Stimulated activated naive CD8-positive, alpha-beta T cell treated with anti-CD3 and anti-CD28 coated beads, Interleukin-15, amount 100 ng/mL, for 72 hours (primary cell): ENCODE measurements around the gene DYNLT2B.
"Not testable (repeated sequence)": the region's sequence is repeated elsewhere in the genome, so short reads cannot be mapped to it uniquely, and the experiment has no call there.

Experiments used
- ATAC-seq: fragments of 150-1000 bp; cut with Tn5 transposase; 2 replicates; pipeline ENCODE4 v1.10.0; 2021; ENCODE audit warnings: mild to moderate bottlenecking, moderate library complexity
- DNase-seq, 2 donors: peaks; one replicate each; pipeline ENCODE4 v3.0.0; 2021 to 2022
- H3K27ac Mint-ChIP-seq, 2 donors: one replicate each; pipeline ENCODE4 v1.8.0; 2022; ENCODE audit warnings: mild to moderate bottlenecking in 2 of 2, mixed read lengths in 2 of 2, moderate library complexity in 2 of 2
- H3K27me3 Mint-ChIP-seq: one replicate; pipeline ENCODE4 v1.8.0; 2022; ENCODE audit warnings: mixed read lengths
- H3K4me1 Mint-ChIP-seq: one replicate; pipeline ENCODE4 v1.8.0; 2022; ENCODE audit warnings: mild to moderate bottlenecking, mixed read lengths
- H3K4me3 Mint-ChIP-seq, 2 donors: one replicate each; pipeline ENCODE4 v1.8.0; 2022; ENCODE audit warnings: mild to moderate bottlenecking in 2 of 2, mixed read lengths in 2 of 2, moderate library complexity in 1 of 2
- H3K9me3 Mint-ChIP-seq, 2 donors: one replicate each; pipeline ENCODE4 v1.8.0; 2022; ENCODE audit warnings: mixed read lengths in 2 of 2

Gene DYNLT2B

GRCh38 chr3:196339044-196339443 is 21.0 kb upstream of the DYNLT2B start:
- Mint-ChIP-seq H3K27ac (no peak overlapping the region), H3K4me1 (no peaks in the 10 kb centered on the region), H3K4me3 (no peak overlapping the region), H3K9me3 (no peaks in the 10 kb centered on the region), H3K27me3 (peaks cover 7% of the 10 kb centered on the region)
- ATAC-seq: no peak
- no peak for DNase-seq

GRCh38 chr3:196336319-196337145 is 18.5 kb upstream of the DYNLT2B start:
- no peak overlapping the region for H3K27ac Mint-ChIP-seq
- ATAC-seq (no peak), DNase-seq (no peak)
- H3K27me3 Mint-ChIP-seq: peaks cover 7% of the 10 kb centered on the region
- H3K9me3 Mint-ChIP-seq: no peaks in the 10 kb centered on the region
- no peak overlapping the region for H3K4me3 Mint-ChIP-seq
- no peaks in the 10 kb centered on the region for H3K4me1 Mint-ChIP-seq

- H3K4me3 Mint-ChIP-seq: no peak overlapping the region
Observed at GRCh38 chr3:196335503-196335948, 17.5 kb upstream of the DYNLT2B start.

GRCh38 chr3:196334982-196335381 is 16.9 kb upstream of the DYNLT2B start:
- DNase-seq (no peak), ATAC-seq (peak; percentile 55)
- no peaks in the 10 kb centered on the region for H3K4me1 Mint-ChIP-seq
- no peak overlapping the region for H3K4me3 Mint-ChIP-seq
- H3K27ac Mint-ChIP-seq: no peak overlapping the region
- H3K9me3 Mint-ChIP-seq: no peaks in the 10 kb centered on the region
- H3K27me3 Mint-ChIP-seq: peaks cover 12% of the 10 kb centered on the region

More at GRCh38 chr3:196335503-196335948, 17.5 kb upstream of the DYNLT2B start:
- ATAC-seq (peak; percentile 59), DNase-seq (no peak)
- Mint-ChIP-seq H3K27ac (no peak overlapping the region), H3K27me3 (peaks cover 7% of the 10 kb centered on the region), H3K4me1 (no peaks in the 10 kb centered on the region), H3K9me3 (no peaks in the 10 kb centered on the region)

GRCh38 chr3:196332168-196332567 is 14.1 kb upstream of the DYNLT2B start:
- ATAC-seq: no peak
- Mint-ChIP-seq H3K4me3 (no peak overlapping the region), H3K27me3 (peaks cover 8% of the 10 kb centered on the region), H3K9me3 (no peaks in the 10 kb centered on the region), H3K4me1 (no peaks in the 10 kb centered on the region), H3K27ac (peak overlapping the region in 1 of 2 donors; percentile 76)
- no peak for DNase-seq

- ATAC-seq (no peak), DNase-seq (no peak)
- Mint-ChIP-seq H3K27me3 (peaks cover 8% of the 10 kb centered on the region), H3K9me3 (no peaks in the 10 kb centered on the region), H3K4me3 (no peak overlapping the region), H3K27ac (no peak overlapping the region), H3K4me1 (no peaks in the 10 kb centered on the region)
Observed at GRCh38 chr3:196327405-196327804, 9.4 kb upstream of the DYNLT2B start.

- Mint-ChIP-seq H3K27me3 (peaks cover 8% of the 10 kb centered on the region), H3K4me1 (peaks cover under 1% of the 10 kb centered on the region), H3K4me3 (no peak overlapping the region), H3K9me3 (no peaks in the 10 kb centered on the region), H3K27ac (peak overlapping the region in 1 of 2 donors; percentile 31)
- ATAC-seq: no peak
- DNase-seq: no peak
Observed at GRCh38 chr3:196326936-196327335, 8.9 kb upstream of the DYNLT2B start.

GRCh38 chr3:196323691-196324090 is 5.7 kb upstream of the DYNLT2B start:
- Mint-ChIP-seq H3K9me3 (no peaks in the 10 kb centered on the region), H3K4me3 (no peak overlapping the region), H3K27me3 (no peaks in the 10 kb centered on the region), H3K27ac (no peak overlapping the region), H3K4me1 (peaks cover 16% of the 10 kb centered on the region)
- ATAC-seq (no peak), DNase-seq (no peak)

GRCh38 chr3:196323016-196323415 is 5.0 kb upstream of the DYNLT2B start:
- Mint-ChIP-seq H3K4me3 (no peak overlapping the region), H3K27me3 (no peaks in the 10 kb centered on the region), H3K27ac (peak overlapping the region in 1 of 2 donors; percentile 63), H3K4me1 (peaks cover 16% of the 10 kb centered on the region), H3K9me3 (no peaks in the 10 kb centered on the region)
- no peak for DNase-seq
- no peak for ATAC-seq

GRCh38 chr3:196321162-196321561 is 3.1 kb upstream of the DYNLT2B start:
- Mint-ChIP-seq H3K4me3 (no peak overlapping the region), H3K27ac (no peak overlapping the region)
- DNase-seq: no peak

GRCh38 chr3:196320137-196320536 is 2.1 kb upstream of the DYNLT2B start:
- DNase-seq (no peak), ATAC-seq (no peak)
- Mint-ChIP-seq H3K9me3 (no peaks in the 10 kb centered on the region), H3K27ac (no peak overlapping the region), H3K4me1 (peaks cover 26% of the 10 kb centered on the region), H3K4me3 (no peak overlapping the region), H3K27me3 (no peaks in the 10 kb centered on the region)

More at GRCh38 chr3:196321162-196321561, 3.1 kb upstream of the DYNLT2B start:
- Mint-ChIP-seq H3K9me3 (no peaks in the 10 kb centered on the region), H3K4me1 (peaks cover 26% of the 10 kb centered on the region), H3K27me3 (no peaks in the 10 kb centered on the region)
- ATAC-seq: no peak

- DNase-seq: peak in 1 of 2 donors; percentile 54
- not testable (repeated sequence) for H3K9me3 Mint-ChIP-seq, ATAC-seq, H3K27me3 Mint-ChIP-seq
- Mint-ChIP-seq H3K4me3 (peak overlapping the region; percentile 97 to 99), H3K27ac (peak overlapping the region; percentile 88 to 99), H3K4me1 (peaks cover 26% of the 10 kb centered on the region)
Observed at GRCh38 chr3:196316799-196317686, 997 bp downstream of the DYNLT2B start.

- no peak overlapping the region for H3K4me3 Mint-ChIP-seq
- peak overlapping the region in 1 of 2 donors; percentile 65 for H3K27ac Mint-ChIP-seq
- peaks cover 17% of the 10 kb centered on the region for H3K4me1 Mint-ChIP-seq
- H3K9me3 Mint-ChIP-seq: no peaks in the 10 kb centered on the region
- DNase-seq (no peak), ATAC-seq (no peak)
- H3K27me3 Mint-ChIP-seq: no peaks in the 10 kb centered on the region
Observed at GRCh38 chr3:196315821-196316220, 2.2 kb downstream of the DYNLT2B start.

- H3K27me3 Mint-ChIP-seq: no peaks in the 10 kb centered on the region
- ATAC-seq (no peak), DNase-seq (no peak)
- no peak overlapping the region for H3K27ac Mint-ChIP-seq
- no peaks in the 10 kb centered on the region for H3K9me3 Mint-ChIP-seq
- H3K4me3 Mint-ChIP-seq: no peak overlapping the region
- H3K4me1 Mint-ChIP-seq: peaks cover 17% of the 10 kb centered on the region
Observed at GRCh38 chr3:196314597-196314996, 3.4 kb downstream of the DYNLT2B start.

GRCh38 chr3:196314086-196314485 is 4.0 kb downstream of the DYNLT2B start:
- H3K4me1 Mint-ChIP-seq: peaks cover 12% of the 10 kb centered on the region
- not testable (repeated sequence) for H3K9me3 Mint-ChIP-seq, DNase-seq, H3K27me3 Mint-ChIP-seq, H3K4me3 Mint-ChIP-seq, ATAC-seq
- H3K27ac Mint-ChIP-seq: peak overlapping the region in 1 of 2 donors; percentile 71

- not testable (repeated sequence) for DNase-seq, H3K4me1 Mint-ChIP-seq, H3K4me3 Mint-ChIP-seq, H3K27ac Mint-ChIP-seq, ATAC-seq, H3K27me3 Mint-ChIP-seq, H3K9me3 Mint-ChIP-seq
Observed at GRCh38 chr3:196302960-196303359, 15.1 kb downstream of the DYNLT2B start.
